GM12874 (cell line): ENCODE measurements around the gene DAGLA.

Source experiments
- TF ChIP-seq, protein P1 (sequence below): IDR thresholded peaks from 2 replicates; pipeline ENCODE4 v1.5.1; 2011; ENCODE audit warnings: low read depth, mild to moderate bottlenecking, control low read depth, low read length, moderate library complexity; ENCODE audit not compliant: insufficient read depth

The DAGLA gene

DNA sequence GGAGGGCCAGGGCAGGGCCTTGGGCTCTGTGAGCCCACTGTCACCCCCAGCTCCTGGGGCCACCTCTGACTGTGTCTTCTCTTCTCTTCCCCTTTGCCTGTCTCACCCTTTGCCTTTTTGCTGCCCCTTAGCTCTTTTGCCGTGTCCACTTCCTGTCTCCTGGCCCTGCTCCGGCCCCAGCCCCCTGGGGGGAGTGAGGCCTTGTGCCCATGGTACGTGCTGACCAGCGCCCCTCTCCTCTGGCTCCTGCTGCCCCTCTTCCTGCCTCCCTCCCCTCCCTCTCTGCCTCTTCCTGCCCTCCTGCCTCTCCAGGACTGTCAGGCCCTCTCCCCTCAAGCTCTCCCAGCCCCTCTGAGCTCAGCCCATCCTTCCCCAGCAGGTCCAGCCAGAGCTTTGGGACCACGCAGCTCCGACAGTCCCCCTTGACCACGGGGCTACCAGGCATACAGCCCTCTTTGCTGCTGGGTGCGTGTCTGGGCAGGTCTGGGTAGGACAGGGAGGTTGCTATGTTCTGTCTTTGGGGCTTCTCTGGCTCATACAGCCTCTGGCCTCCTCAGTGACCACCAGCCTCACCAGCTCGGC, 100.5 kb downstream of the DAGLA start:
- TF ChIP-seq, protein P1, sequence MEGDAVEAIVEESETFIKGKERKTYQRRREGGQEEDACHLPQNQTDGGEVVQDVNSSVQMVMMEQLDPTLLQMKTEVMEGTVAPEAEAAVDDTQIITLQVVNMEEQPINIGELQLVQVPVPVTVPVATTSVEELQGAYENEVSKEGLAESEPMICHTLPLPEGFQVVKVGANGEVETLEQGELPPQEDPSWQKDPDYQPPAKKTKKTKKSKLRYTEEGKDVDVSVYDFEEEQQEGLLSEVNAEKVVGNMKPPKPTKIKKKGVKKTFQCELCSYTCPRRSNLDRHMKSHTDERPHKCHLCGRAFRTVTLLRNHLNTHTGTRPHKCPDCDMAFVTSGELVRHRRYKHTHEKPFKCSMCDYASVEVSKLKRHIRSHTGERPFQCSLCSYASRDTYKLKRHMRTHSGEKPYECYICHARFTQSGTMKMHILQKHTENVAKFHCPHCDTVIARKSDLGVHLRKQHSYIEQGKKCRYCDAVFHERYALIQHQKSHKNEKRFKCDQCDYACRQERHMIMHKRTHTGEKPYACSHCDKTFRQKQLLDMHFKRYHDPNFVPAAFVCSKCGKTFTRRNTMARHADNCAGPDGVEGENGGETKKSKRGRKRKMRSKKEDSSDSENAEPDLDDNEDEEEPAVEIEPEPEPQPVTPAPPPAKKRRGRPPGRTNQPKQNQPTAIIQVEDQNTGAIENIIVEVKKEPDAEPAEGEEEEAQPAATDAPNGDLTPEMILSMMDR, result no peak

DNA sequence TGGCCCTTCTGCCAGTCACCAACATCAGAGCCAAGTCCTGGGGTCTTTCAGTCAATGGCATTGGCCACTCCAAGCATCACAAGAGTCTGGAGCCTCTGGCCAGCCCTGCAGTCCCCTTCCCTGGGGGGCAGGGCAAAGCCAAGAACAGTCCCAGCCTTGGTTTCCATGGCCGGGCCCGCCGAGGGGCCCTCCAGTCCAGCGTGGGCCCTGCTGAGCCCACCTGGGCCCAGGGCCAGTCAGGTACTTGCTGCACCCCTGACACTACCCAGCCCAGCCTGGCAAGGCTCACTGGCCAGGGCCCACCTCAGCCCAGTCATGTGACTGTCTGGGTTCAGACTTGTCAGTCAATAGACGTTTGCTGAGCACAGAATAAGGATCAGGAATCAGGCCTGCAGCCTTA, 101.4 kb downstream of the DAGLA start:
- TF ChIP-seq, protein P1, result no peak

DNA sequence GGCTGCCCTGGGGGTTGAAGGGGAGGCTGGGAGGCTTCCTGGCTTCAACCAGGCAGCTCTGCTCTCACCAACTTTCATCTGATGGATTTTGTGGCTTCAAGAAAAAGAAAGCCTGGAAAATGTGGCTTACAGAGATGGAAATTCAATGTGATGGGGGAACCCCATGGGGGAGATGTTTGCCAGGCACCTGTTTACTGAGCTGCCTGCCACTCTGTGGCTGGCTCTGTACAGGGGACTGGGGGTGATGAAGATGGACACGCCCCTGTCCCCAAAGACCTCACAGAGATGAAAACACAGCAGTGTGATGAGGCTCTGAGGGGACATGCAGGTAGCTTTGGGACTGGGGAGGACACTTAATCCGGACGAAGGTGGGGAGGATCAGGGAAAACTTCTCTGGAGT, 102.1 kb downstream of the DAGLA start:
- TF ChIP-seq, protein P1, result no peak

DNA sequence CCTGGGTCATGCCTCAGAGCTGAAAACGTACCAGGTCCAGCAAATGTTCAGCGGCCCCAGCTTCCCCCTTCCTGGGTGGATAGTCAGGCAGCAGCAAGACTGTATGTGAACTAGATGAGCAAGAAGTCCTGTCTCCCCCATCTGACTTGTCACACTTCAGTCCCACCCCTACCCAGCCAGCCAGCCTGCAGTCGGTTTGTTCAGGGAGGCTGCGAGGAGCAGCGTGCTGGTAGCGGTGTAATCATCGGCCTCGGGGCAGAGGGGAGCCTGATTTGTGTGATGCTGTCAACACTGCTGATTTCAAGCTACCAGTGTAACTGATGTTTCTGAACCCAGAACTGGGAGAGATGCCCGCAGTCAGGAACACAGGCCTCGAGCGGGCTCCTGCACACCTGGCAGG, 102.7 kb downstream of the DAGLA start:
- TF ChIP-seq, protein P1, result no peak

DNA sequence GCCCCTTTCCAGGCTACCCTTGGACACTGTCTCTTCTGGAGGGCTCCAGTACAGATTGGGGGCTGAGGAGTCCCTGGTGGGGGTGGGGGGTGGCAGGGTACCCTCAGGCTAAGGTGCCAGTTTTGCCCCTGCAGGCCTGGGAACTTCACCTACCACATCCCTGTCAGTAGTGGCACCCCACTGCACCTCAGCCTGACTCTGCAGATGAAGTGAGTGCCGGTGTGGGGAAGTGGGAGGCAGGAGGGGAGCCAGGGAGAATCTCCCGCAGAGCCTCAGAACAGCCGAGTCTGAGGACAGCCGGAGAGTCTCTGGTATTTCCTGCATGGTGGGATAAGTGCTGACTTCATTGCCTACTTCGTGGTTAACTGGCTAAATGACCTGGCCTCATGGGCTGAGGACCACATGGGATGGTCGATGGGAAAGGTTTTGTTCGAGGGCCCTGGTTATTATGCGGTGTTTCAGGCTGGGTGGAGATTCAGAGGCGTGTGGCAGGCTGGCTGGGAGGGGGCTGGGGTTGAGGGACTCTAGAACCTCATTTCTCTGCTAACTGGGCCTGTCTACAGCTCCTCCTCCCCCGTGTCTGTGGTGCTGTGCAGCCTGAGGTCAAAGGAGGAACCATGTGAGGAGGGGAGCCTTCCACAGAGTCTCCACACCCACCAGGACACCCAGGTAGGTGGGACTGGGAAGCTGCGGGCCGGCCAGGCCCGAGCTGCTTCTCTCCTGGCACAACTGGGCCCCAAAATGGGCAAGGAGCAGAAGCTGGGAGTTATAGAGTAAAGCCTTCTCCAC, 103.7 kb downstream of the DAGLA start:
- TF ChIP-seq, protein P1, result no peak

DNA sequence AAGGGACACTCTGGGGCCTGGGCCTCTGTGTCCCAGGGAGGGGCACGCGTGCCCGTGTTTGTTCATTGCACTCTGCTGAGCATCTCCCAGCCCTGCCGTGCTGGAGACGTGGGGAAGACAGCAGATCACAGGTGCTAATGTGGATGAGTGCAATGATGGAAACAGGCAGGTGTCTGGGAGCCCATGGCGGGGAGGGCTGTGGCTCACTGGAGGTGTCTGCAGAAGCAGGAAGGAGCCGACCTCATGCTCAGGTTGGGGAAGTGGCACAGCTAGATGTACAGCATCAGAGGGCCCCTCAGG, 104.3 kb downstream of the DAGLA start:
- TF ChIP-seq, protein P1, result no peak

DNA sequence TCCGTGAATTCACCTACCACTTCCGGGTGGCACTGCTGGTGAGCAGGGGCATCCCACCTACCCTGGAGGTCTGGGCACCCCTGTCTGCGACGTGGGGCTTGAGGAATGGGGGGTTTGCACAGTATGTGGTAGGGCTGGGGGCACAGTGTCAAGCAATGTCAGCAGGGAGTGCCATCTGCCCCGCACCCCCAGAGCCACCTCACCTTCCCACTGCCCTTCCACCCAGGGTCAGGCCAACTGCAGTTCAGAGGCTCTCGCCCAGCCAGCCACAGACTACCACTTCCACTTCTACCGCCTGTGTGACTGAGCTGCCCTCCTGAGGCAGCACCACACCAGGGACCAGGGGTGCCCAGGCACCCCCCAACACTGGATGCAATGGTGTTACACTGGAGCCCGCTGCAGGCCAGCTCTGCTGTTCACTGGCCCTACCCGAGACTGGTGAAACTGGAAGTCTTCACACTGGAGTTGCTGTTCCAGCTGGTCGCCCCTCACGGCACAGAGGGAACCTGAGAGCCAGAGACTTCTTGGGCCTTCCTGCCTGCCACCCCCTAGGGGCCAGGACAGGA, 105.7 kb downstream of the DAGLA start:
- TF ChIP-seq, protein P1, result no peak
